Left ventricle myocardium inferior (tissue), 1 donor: ENCODE results near the gene PRDM11. TPM values are rescaled to one million over a fixed set of nuclear protein-coding genes. Genes with fewer than 3 reads are reported as not detected.

ENCODE experiments used
- DNase-seq: peaks from one replicate; pipeline ENCODE4 v3.0.0-alpha.2; 2020
- H3K27ac ChIP-seq: fragments of 200-600 bp; replicated peaks from 2 replicates; pipeline ENCODE4 v1.8.0; 2021
- H3K27me3 ChIP-seq: fragments of 200-600 bp; 2 replicates; pipeline ENCODE4 v1.8.0; 2021; ENCODE audit warnings: low read depth
- H3K36me3 ChIP-seq: fragments of 200-600 bp; 2 replicates; pipeline ENCODE4 v1.8.0; 2021
- H3K4me1 ChIP-seq: fragments of 200-600 bp; 2 replicates; pipeline ENCODE4 v1.8.0; 2021
- H3K4me3 ChIP-seq: fragments of 200-600 bp; 2 replicates; pipeline ENCODE4 v1.8.0; 2021; ENCODE audit warnings: mild to moderate bottlenecking, moderate library complexity
- H3K9me3 ChIP-seq: fragments of 200-600 bp; replicated peaks from 2 replicates; pipeline ENCODE4 v1.8.0; 2021
- CTCF ChIP-seq: fragments of 200-600 bp; IDR thresholded peaks from 2 replicates; pipeline ENCODE4 v1.8.0; 2021; ENCODE audit warnings: antibody characterized with exemption, mild to moderate bottlenecking, borderline replicate concordance
- intact Hi-C: fragments of 100-400 bp; cut with micrococcal nuclease; formaldehyde crosslinking; loops from one replicate; pipeline ENCODE4 v1.11.0; 2022
- total RNA-seq: library from RNA; stranded (reverse); fragmentation: NEBNext Ultra II Directional; extraction: Animal tissue kit (Norgen Biotek cat#: 25700); gene quantifications from one replicate; pipeline ENCODE4 v1.2.1, GENCODE V29; 2021
- donor health status: DM: no; HTN: yes; CAD: no; lungs with severe emphysema.

The PRDM11 gene
- total RNA-seq, 1 donor from 2014 or later = 17.2 TPM

GRCh38 chr11:45180848-45181192 lies 34.4 kb downstream of the PRDM11 start:
- Histone ChIP-seq H3K27me3 (no peaks in the 10 kb centered on the region), H3K4me3 (peak overlapping the region; percentile 76), H3K9me3 (no peaks in the 10 kb centered on the region), H3K4me1 (peaks cover 50% of the 10 kb centered on the region), H3K36me3 (peaks cover 21% of the 10 kb centered on the region), H3K27ac (peak overlapping the region; percentile 91)
- peak; percentile 64 for DNase-seq
- intact Hi-C loops = no loop called here
- no peak for TF ChIP-seq CTCF

DNA sequence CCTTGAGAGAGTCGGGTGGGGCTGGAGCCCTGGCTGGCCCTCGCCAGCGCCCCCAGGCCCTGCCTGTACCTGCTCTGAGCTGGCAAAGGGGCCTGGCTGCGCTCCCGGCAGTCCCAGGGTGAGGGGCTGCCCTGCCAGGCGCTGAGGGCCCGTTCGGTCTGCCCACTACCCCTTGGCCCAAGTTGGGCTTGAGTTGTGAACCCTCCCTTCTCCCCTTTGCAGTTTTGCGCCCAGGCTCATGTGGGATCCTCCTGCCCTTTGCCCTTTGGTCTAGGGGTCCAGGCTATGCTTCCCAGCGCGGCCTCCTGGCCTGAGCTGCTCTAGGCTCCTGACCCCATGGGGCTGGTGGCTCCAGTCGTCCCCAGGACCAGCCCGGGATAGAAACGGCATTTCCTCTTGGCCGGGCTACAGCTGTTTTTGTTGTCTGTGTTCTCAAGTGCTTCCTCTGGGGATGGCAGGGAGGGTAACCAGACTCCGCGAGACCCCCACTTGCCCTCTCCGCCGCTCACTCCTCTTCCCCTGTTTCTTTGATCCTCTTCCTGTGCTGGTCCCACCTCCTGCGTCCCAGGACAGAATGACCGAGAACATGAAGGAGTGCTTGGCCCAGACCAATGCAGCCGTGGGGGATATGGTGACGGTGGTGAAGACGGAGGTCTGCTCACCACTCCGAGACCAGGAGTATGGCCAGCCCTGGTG lies 34.9 kb downstream of the PRDM11 start:
- intact Hi-C loops = no loop called here
- DNase-seq = no peak
- Histone ChIP-seq H3K36me3 (peaks cover 26% of the 10 kb centered on the region), H3K4me3 (peak overlapping the region; percentile 76), H3K9me3 (no peaks in the 10 kb centered on the region), H3K27ac (peak overlapping the region; percentile 91), H3K4me1 (peaks cover 50% of the 10 kb centered on the region), H3K27me3 (no peaks in the 10 kb centered on the region)
- no peak for TF ChIP-seq CTCF

DNA sequence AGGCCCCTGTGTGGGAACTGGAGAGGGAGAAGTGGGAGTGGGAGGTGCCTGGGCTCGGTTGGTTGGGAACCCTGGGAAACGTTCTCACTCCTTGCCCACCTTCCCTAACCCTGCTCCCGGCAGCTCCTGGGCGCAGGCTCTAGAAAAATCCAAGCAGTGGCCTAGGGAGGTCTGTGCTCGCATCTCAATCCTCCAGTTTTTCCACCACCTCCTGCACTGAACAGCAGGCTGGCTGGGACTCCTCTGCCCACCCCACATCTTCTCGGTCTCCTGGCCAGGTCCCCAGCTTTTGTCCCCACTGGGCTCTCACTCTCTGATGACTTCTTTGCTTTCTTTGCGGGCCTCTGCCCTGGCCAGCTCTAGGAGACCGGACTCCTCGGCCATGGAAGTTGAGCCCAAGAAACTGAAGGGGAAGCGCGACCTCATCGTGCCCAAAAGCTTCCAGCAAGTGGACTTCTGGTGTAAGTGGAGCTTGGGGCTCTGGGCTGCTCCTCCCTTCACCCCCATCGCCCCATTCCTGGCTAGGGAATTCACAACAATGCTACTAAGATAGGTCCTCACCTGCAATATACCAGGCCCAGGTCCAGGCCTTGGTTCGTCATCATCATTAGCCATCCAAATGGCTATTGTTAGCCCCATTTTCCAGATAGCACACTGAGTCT lies 35.6 kb downstream of the PRDM11 start:
- TF ChIP-seq CTCF = no peak
- Histone ChIP-seq H3K9me3 (no peaks in the 10 kb centered on the region), H3K27ac (peak overlapping the region; percentile 91), H3K36me3 (peaks cover 28% of the 10 kb centered on the region), H3K4me3 (peak overlapping the region; percentile 76), H3K27me3 (no peaks in the 10 kb centered on the region), H3K4me1 (peaks cover 46% of the 10 kb centered on the region)
- DNase-seq = no peak
- intact Hi-C loops = no loop called here

- H3K27me3 ChIP-seq = no peaks in the 10 kb centered on the region
- H3K36me3 ChIP-seq = peaks cover 33% of the 10 kb centered on the region
- no peak for DNase-seq
- H3K27ac ChIP-seq = peak overlapping the region; percentile 91
- intact Hi-C loops = no loop called here
- no peak overlapping the region for H3K4me3 ChIP-seq
- peaks cover 41% of the 10 kb centered on the region for H3K4me1 ChIP-seq
- no peaks in the 10 kb centered on the region for H3K9me3 ChIP-seq
- TF ChIP-seq CTCF = peak; percentile 68
These were observed 36.5 kb downstream of the PRDM11 start for GRCh38 chr11:45182902-45183301.

DNA sequence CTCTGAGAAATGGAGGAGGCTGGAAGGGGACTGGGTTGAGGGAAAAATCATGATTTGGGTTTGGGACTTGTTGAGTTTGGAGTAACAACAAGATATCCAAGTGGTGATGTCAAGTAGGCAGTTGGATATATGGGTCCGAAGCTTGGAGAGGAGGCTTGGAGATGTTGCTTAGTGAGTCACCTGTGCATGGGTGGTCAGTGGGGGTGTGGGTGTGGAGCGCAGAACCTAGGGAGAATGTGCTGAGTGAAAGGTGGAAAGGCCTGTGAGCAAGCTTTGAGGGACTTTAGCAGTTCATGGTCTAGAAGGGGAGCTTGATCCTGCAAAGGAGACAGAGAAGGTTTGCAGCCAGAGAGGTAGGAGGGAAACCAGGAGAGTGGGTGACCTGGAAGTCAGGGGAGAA lies 38.2 kb downstream of the PRDM11 start:
- H3K4me1 ChIP-seq = peaks cover 28% of the 10 kb centered on the region
- TF ChIP-seq CTCF = no peak
- no peak for DNase-seq
- H3K4me3 ChIP-seq = no peak overlapping the region
- no peaks in the 10 kb centered on the region for H3K9me3 ChIP-seq
- H3K36me3 ChIP-seq = peaks cover 47% of the 10 kb centered on the region
- no peak overlapping the region for H3K27ac ChIP-seq
- intact Hi-C loops = no loop called here
- no peaks in the 10 kb centered on the region for H3K27me3 ChIP-seq
